ENCODE data around the gene STAT3. TPM values are rescaled to one million over a fixed set of nuclear protein-coding genes. Genes with fewer than 3 reads are reported as not detected.

Gene STAT3
- total and polyA plus RNA-seq, 9 of the 15 experiments (the other 6 are each of a cell fraction or from before 2014, with no cell fraction given): 90.0 to 179 (median 114) TPM

- peak in 1 of 2 experiments; percentile 40; a peak in 1 of 4 replicates for TF ChIP-seq NONO (IDR thresholded peaks at IDR 0.05; ENCODE audit: low read depth in 2 of 2, low read length in 1 of 2)
- no peak for TF ChIP-seq ILK (tag; IDR thresholded peaks at IDR 0.05; ENCODE audit: borderline replicate concordance, low read depth)
- no peak for TF ChIP-seq NFYB (IDR thresholded peaks at IDR 0.05; ENCODE audit: extremely low read depth, insufficient read length)
- TF ChIP-seq ZBTB11 (CRISPR knock-in tag; IDR thresholded peaks at IDR 0.05): peak in 1 of 3 experiments; percentile 60; a peak in 1 of 6 replicates
- TF ChIP-seq CREB3 (tag; conservative IDR thresholded peaks at IDR 0.05; ENCODE audit: low read depth): no peak
- TF ChIP-seq EP400 (IDR thresholded peaks at IDR 0.05): 0 out of 2 replicates have a peak, but pooled peaks have one; percentile 16
- peak; percentile 50 for TF ChIP-seq CHD1 (IDR thresholded peaks at IDR 0.05; ENCODE audit: low read length)
- TF ChIP-seq ZNF24 (IDR thresholded peaks at IDR 0.05): no peak
- no peak for TF ChIP-seq FOXO4 (CRISPR knock-in tag; IDR thresholded peaks at IDR 0.05)
- peak; percentile 40 for TF ChIP-seq RBM22 (IDR thresholded peaks at IDR 0.05; ENCODE audit: low read depth, low read length, poor library complexity, severe bottlenecking)
- TF ChIP-seq CREB5 (CRISPR knock-in tag; IDR thresholded peaks at IDR 0.05): no peak
- TF ChIP-seq GMEB1 (CRISPR knock-in tag; IDR thresholded peaks at IDR 0.05): no peak
- TF ChIP-seq RBM25 (IDR thresholded peaks at IDR 0.05; ENCODE audit: low read depth, low read length, severe bottlenecking): peak; percentile 31
- TF ChIP-seq CREB3L1 (IDR thresholded peaks at IDR 0.05; ENCODE audit: borderline replicate concordance, low read depth): no peak
These were observed 100.1 kb downstream of the STAT3 start, which contains the start of gene STAT5A (continued) for GRCh38 chr17:42287977-42288802.
